T-cell (primary cell): ENCODE data around the gene SAMD11. TPM values are rescaled to one million over a fixed set of nuclear protein-coding genes. Genes with fewer than 3 reads are reported as not detected.
"Not testable (repeated sequence)": the region's sequence is repeated elsewhere in the genome, so short reads cannot be mapped to it uniquely, and the experiment has no call there.

Experiments
- ATAC-seq, 4 experiments: fragments of 200-7000 bp in 3 of 4; fragments of 150-1000 bp in 1 of 4; cut with Tn5 transposase; replicated peaks in 1 of 4; 1 replicate in 3 of 4; 2 replicates in 1 of 4; pipeline ENCODE4 v1.10.0; 2021; ENCODE audit warnings: moderate library complexity in 3 of 4, mild to moderate bottlenecking in 2 of 4, moderate number of reproducible peaks in 1 of 4
- CTCF ChIA-PET, 2 donors: fragments of 300-600 bp; sonication (Branson Sonifier 250); formaldehyde crosslinking; loops; one replicate each; lab custom pipeline; 2022; ENCODE audit warnings: antibody characterized with exemption in 2 of 2; lab: Charles Lee
- POLR2A ChIA-PET, 2 donors: fragments of 300-600 bp; sonication (Branson Sonifier 250); formaldehyde crosslinking; loops; one replicate each; lab custom pipeline; 2022; ENCODE audit warnings: antibody characterized with exemption in 2 of 2; lab: Charles Lee
- DNase-seq, 35 experiments: peaks; one replicate each; pipeline versions ENCODE4 v3.0.0 to v3.0.0-alpha.2; 2013 to 2023
- H3K27ac ChIP-seq: one replicate; pipeline ENCODE4 v1.5.1; 2013; ENCODE audit warnings: low read length
- H3K27me3 ChIP-seq, 2 experiments: replicated peaks in 1 of 2; 1 replicate in 1 of 2; 2 replicates in 1 of 2; pipeline versions ENCODE4 v1.6.1 to v1.7.0; 2013; ENCODE audit warnings: low read length in 1 of 2, mixed read lengths in 1 of 2; ENCODE audit not compliant: control insufficient read depth in 2 of 2, insufficient read depth in 2 of 2; ENCODE audit errors: extremely low read depth in 1 of 2
- H3K36me3 ChIP-seq, 2 donors: 1 replicate in 1 of 2; 2 replicates in 1 of 2; pipeline versions ENCODE4 v1.6.1 to v1.7.0; 2013; ENCODE audit warnings: low read length in 1 of 2; ENCODE audit not compliant: control insufficient read depth in 2 of 2, insufficient read depth in 1 of 2; ENCODE audit errors: extremely low read depth in 1 of 2
- H3K4me1 ChIP-seq, 2 experiments: 1 replicate in 1 of 2; 2 replicates in 1 of 2; pipeline versions ENCODE4 v1.6.1 to v1.7.0; 2013; ENCODE audit warnings: low read length in 2 of 2, mixed read lengths in 1 of 2; ENCODE audit not compliant: insufficient read depth in 2 of 2, control insufficient read depth in 1 of 2; ENCODE audit errors: extremely low read depth in 1 of 2
- H3K4me3 ChIP-seq, 2 donors: 1 replicate in 1 of 2; 2 replicates in 1 of 2; pipeline versions ENCODE4 v1.5.1 to v1.7.0; 2013; ENCODE audit warnings: mild to moderate bottlenecking in 2 of 2, low read length in 1 of 2, moderate library complexity in 1 of 2; ENCODE audit not compliant: control insufficient read depth in 1 of 2; ENCODE audit errors: extremely low read depth in 1 of 2
- H3K9me3 ChIP-seq: 2 replicates; pipeline ENCODE4 v1.7.0; 2013
- H3K27ac Mint-ChIP-seq, 2 donors: one replicate each; pipeline ENCODE4 v1.8.0; 2020 to 2021; ENCODE audit warnings: mild to moderate bottlenecking in 2 of 2, mixed read lengths in 2 of 2
- H3K27me3 Mint-ChIP-seq, 2 donors: one replicate each; pipeline ENCODE4 v1.8.0; 2021 to 2022; ENCODE audit warnings: mixed read lengths in 2 of 2
- H3K36me3 Mint-ChIP-seq: one replicate; pipeline ENCODE4 v1.8.0; 2021; ENCODE audit warnings: mixed read lengths
- H3K4me1 Mint-ChIP-seq, 3 donors: one replicate each; pipeline ENCODE4 v1.8.0; 2020 to 2022; ENCODE audit warnings: mixed read lengths in 3 of 3, mild to moderate bottlenecking in 1 of 3
- H3K4me3 Mint-ChIP-seq, 3 donors: one replicate each; pipeline ENCODE4 v1.8.0; 2020 to 2022; ENCODE audit warnings: mild to moderate bottlenecking in 3 of 3, mixed read lengths in 3 of 3, moderate library complexity in 3 of 3
- H3K9me3 Mint-ChIP-seq, 3 donors: one replicate each; pipeline ENCODE4 v1.8.0; 2020 to 2022; ENCODE audit warnings: mixed read lengths in 3 of 3
- WGBS: methylation state at CpG from one replicate; pipeline ENCODE4 v1.1.5; 2013; ENCODE audit warnings: missing lambda C conversion rate; ENCODE audit not compliant: insufficient coverage; 5-methylcytosine and 5-hydroxymethylcytosine counted together
- total RNA-seq, 35 experiments: library from RNA in 6 of 35; stranded (reverse) in 6 of 35; fragments of 120-200 nt in 1 of 35; gene quantifications; one replicate each; pipeline versions ENCODE4 v1.2.1 to v1.2.4 and lab custom pipeline; 2013 to 2026

SAMD11 gene
- total RNA-seq, 5 donors from 2014 or later (not counting 1 experiment from before 2014, with no cell fraction given) = 0.32 to 0.70 (median 0.53) TPM; not detected in 2

DNA sequence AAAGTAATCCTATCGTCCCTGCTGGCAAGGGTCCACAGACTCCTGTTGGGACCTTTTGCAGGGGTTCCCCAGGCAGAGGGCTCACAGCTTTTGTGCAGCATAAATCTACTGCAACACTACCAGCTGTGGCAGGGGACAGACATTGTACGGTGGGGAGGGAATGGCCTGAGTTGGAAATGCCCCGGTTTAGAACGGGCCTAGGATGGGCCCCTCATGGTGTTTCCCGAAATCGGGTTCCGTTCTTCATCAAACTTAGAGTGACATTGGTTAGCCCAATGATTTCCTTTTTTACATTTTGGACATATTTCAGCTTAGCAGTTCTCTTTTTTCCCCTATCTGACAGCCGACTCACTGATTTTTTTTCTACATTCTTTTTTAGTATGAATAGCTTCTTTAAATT, 26.5 kb upstream of the SAMD11 start:
- H3K4me1 Mint-ChIP-seq = peaks cover 9 to 12% (median 12%) of the 10 kb centered on the region in 3 donors
- ATAC-seq (no peak), DNase-seq (peak in 1 of 35 experiments; percentile 4)
- 40% methylated on average over 1 of the region's 8 CpGs for WGBS
- no peaks in the 10 kb centered on the region for H3K36me3 Mint-ChIP-seq
- Histone ChIP-seq H3K36me3 (no peaks in the 10 kb centered on the region), H3K27ac (no peak overlapping the region), H3K27me3 (peaks cover 0 to 45% of the 10 kb centered on the region in 2 experiments), H3K4me3 (no peak overlapping the region), H3K4me1 (peaks cover 0 to 7% of the 10 kb centered on the region in 2 experiments), H3K9me3 (no peaks in the 10 kb centered on the region)
- peaks cover 4 to 16% (median 4%) of the 10 kb centered on the region in 3 donors for H3K9me3 Mint-ChIP-seq
- ChIA-PET CTCF (interaction anchor here in 1 of 2 donors (0.7 kb wide), 1 partner anchor 79 kb away, joined by 4 read pairs; no protein-coding TSS in a partner anchor), POLR2A (no interaction called here)
- H3K27me3 Mint-ChIP-seq = peaks cover 30 to 44% of the 10 kb centered on the region in 2 donors
- H3K27ac Mint-ChIP-seq = no peak overlapping the region
- H3K4me3 Mint-ChIP-seq = no peak overlapping the region

DNA sequence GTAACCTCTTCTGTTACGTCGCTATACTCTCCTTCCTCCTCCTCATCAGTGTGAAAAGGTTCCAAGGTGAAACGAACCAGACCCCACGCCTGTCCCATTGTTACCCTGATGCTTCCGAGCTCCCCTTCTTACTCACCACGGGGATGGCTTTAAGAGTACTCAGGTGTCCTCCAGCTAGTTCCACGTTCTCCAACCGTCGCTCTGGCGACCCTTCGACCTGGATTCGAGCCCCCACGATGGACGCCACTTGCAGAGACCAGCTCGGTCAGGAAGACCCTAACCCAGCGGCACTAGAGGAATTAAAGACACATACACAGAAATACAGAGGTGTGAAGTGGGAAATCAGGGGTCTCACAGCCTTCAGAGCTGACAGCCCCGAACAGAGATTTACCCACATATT, 25.8 kb upstream of the SAMD11 start:
- peaks cover 30 to 43% of the 10 kb centered on the region in 2 donors for H3K27me3 Mint-ChIP-seq
- H3K4me3 Mint-ChIP-seq = peak overlapping the region in 1 of 3 donors; percentile 61
- H3K27me3 ChIP-seq = peaks cover 0 to 51% of the 10 kb centered on the region in 2 experiments
- DNase-seq = peak in 1 of 35 experiments; percentile 5
- peaks cover 4 to 16% (median 4%) of the 10 kb centered on the region in 3 donors for H3K9me3 Mint-ChIP-seq
- POLR2A ChIA-PET, H3K36me3 Mint-ChIP-seq, H3K4me1 ChIP-seq, H3K27ac ChIP-seq, ATAC-seq, H3K9me3 ChIP-seq, H3K36me3 ChIP-seq: not testable (repeated sequence)
- peak overlapping the region in 1 of 2 donors; percentile 13 for H3K27ac Mint-ChIP-seq
- CTCF ChIA-PET = interaction anchor here in 1 of 2 donors (0.7 kb wide), 1 partner anchor 78 kb away, joined by 4 read pairs; no protein-coding TSS in a partner anchor
- 49% methylated on average over 7 of the region's 17 CpGs for WGBS
- H3K4me3 ChIP-seq = peak overlapping the region in 1 of 2 donors; percentile 27
- H3K4me1 Mint-ChIP-seq = peaks cover 9 to 12% (median 12%) of the 10 kb centered on the region in 3 donors

DNA sequence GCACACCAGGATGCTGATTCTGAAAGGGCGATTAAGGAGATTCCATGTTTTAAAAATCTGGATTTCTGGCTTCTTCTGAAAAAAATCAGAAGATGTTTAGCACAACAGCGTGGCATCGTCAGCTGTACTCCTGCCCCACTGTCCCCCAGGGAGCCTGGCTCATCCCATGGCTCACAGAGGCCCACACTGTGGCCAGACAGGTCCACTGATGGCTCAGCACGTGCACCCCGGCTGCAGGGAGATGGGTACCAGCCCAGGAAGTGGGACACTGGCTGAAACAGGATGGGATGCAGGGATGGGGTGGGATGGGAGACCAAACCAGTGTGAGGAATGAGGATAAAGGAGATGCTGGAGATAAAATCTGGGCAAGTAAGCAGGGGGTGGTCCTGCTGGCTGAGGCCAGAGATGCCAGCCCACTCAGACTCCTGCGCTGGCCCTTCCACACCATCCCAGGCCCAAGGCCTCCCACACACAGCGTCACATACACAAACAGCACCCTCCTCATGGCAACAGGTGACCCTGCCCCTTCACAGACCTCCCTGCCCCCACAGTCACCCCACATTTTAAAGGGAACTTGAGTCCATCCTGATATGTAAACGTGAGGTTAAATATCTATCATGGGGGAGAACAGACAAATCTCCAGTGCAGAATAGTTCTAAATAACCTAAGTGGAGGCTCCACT, 23.9 kb upstream of the SAMD11 start:
- no peak overlapping the region for H3K27ac ChIP-seq
- H3K27me3 Mint-ChIP-seq = peaks cover 30 to 40% of the 10 kb centered on the region in 2 donors
- H3K36me3 ChIP-seq = no peaks in the 10 kb centered on the region
- ChIA-PET CTCF (no interaction called here), POLR2A (no interaction called here)
- ATAC-seq (no peak), DNase-seq (no peak)
- H3K4me3 Mint-ChIP-seq = no peak overlapping the region
- no peaks in the 10 kb centered on the region for H3K9me3 ChIP-seq
- 88% methylated on average over 3 of the region's 8 CpGs for WGBS
- H3K27ac Mint-ChIP-seq = no peak overlapping the region
- no peaks in the 10 kb centered on the region for H3K36me3 Mint-ChIP-seq
- H3K4me3 ChIP-seq = no peak overlapping the region
- peaks cover 0 to 15% of the 10 kb centered on the region in 2 experiments for H3K4me1 ChIP-seq
- H3K27me3 ChIP-seq = peaks cover 0 to 56% of the 10 kb centered on the region in 2 experiments
- peaks cover 9 to 12% (median 12%) of the 10 kb centered on the region in 3 donors for H3K4me1 Mint-ChIP-seq
- peaks cover 4 to 16% (median 4%) of the 10 kb centered on the region in 3 donors for H3K9me3 Mint-ChIP-seq

DNA sequence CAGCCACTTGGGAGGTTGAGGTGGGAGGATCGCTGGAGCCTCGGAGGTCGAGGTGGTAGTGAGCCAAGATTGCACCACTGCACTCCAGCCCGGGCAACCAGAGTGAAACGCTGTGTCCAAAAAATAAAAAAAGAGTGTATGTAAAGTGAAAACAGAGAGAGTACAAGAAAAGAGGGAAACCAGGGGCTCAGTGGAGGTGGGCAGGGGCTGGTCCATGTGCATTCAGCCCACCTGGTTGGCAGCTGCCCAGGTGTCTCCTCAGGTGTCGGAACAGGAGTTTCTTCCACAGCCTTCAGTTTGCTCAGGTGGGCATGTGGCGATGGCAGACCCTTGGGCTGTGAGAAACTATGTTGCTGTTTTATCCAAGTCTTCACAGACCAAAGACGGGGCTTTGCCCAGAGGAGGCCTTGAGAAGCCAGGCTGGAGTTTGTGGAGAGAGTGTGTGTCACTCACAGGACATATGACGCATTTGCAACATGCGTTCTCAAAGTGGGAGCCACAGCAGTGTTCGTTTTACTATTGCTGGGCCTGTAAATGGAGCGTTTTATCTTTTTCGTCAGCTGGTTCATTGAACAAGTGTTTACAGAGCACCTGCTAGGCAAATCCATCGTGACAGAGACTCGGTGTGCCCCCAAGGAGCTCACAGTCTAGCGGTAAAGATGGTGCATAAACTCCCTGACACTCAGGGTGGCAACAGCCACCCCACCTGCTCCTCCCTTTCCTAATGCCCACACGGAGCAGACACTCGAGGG, 22.4 kb upstream of the SAMD11 start:
- peaks cover 0 to 67% of the 10 kb centered on the region in 2 experiments for H3K27me3 ChIP-seq

DNA sequence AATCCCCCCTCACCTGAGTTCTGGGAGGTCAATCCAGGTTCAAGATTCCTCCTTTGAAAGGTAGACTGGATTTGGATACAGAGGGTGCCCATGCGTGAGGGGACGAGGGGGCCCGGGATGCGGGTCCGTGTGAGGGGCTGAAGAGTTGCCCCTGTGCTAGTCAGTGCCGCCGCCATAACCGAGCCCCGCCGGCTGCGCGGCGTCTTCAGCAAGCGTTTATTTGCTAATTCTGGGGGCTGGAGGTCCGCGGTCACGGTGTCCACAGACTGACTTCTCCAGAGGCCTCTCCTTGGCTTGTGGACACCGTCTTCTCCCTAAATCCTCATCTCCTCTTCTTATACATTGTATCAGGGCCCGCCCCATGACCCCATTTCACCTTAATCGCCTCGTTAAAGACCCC, 20.9 kb upstream of the SAMD11 start:
- Histone ChIP-seq H3K36me3 (no peaks in the 10 kb centered on the region), H3K27me3 (peaks cover 0 to 75% of the 10 kb centered on the region in 2 experiments), H3K27ac (no peak overlapping the region), H3K4me1 (peaks cover 0 to 24% of the 10 kb centered on the region in 2 experiments), H3K4me3 (no peak overlapping the region), H3K9me3 (no peaks in the 10 kb centered on the region)
- POLR2A ChIA-PET = no interaction called here
- DNase-seq = no peak
- peaks cover 26 to 43% of the 10 kb centered on the region in 2 donors for H3K27me3 Mint-ChIP-seq
- H3K4me1 Mint-ChIP-seq = peaks cover 14 to 23% (median 17%) of the 10 kb centered on the region in 3 donors
- no peaks in the 10 kb centered on the region for H3K36me3 Mint-ChIP-seq
- CTCF ChIA-PET = interaction anchor here in 1 of 2 donors (1.2 kb wide), 1 partner anchor 33 kb away, joined by 3 read pairs; no protein-coding TSS in a partner anchor
- H3K27ac Mint-ChIP-seq = no peak overlapping the region
- ATAC-seq = no peak
- WGBS = 98% methylated on average over 21 of the region's 21 CpGs
- peaks cover 4 to 8% (median 4%) of the 10 kb centered on the region in 3 donors for H3K9me3 Mint-ChIP-seq
- peak overlapping the region in 2 of 3 donors; percentile 31 to 55 for H3K4me3 Mint-ChIP-seq

More for the DNA sequence above, 22.4 kb upstream of the SAMD11 start:
- Mint-ChIP-seq H3K9me3 (peaks cover 4 to 16% (median 4%) of the 10 kb centered on the region in 3 donors), H3K4me3 (no peak overlapping the region), H3K27me3 (peaks cover 29 to 44% of the 10 kb centered on the region in 2 donors), H3K4me1 (peaks cover 14 to 19% (median 19%) of the 10 kb centered on the region in 3 donors), H3K36me3 (no peaks in the 10 kb centered on the region), H3K27ac (no peak overlapping the region)
- Histone ChIP-seq H3K9me3 (no peaks in the 10 kb centered on the region), H3K27ac (no peak overlapping the region), H3K4me3 (no peak overlapping the region), H3K4me1 (peaks cover 0 to 24% of the 10 kb centered on the region in 2 experiments), H3K36me3 (no peaks in the 10 kb centered on the region)
- ChIA-PET CTCF (no interaction called here), POLR2A (no interaction called here)
- DNase-seq (no peak), ATAC-seq (no peak)
- WGBS = 89% methylated on average over 13 of the region's 18 CpGs

DNA sequence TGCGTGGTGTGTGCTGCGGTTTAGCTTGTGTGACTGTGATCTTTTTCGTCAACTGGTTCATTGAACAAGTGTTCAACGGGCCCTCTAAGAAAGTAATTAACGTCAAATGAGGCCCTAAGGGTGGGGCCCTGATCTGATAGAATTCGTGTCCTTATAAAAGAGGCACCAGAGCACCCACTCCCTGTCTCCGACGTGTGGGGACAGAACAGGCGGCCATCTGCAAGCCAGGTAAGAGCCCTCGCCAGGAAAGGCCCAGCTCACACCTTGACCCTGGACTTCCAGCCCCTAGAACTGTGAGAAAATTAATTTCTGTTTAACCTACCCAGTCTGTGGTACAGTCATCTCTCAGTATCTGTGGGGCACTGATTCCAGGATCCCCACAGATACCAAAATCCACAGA, 20.4 kb upstream of the SAMD11 start:
- ChIA-PET POLR2A (no interaction called here), CTCF (interaction anchor here in 1 of 2 donors (1.2 kb wide), 1 partner anchor 34 kb away, joined by 3 read pairs; no protein-coding TSS in a partner anchor)
- H3K4me1 Mint-ChIP-seq = peaks cover 10 to 18% (median 12%) of the 10 kb centered on the region in 3 donors
- H3K27ac ChIP-seq = no peak overlapping the region
- peaks cover 26 to 43% of the 10 kb centered on the region in 2 donors for H3K27me3 Mint-ChIP-seq
- H3K4me3 Mint-ChIP-seq = peak overlapping the region; percentile 31 to 55 (median 54)
- H3K9me3 Mint-ChIP-seq = peaks cover 0 to 4% (median 1%) of the 10 kb centered on the region in 3 donors
- peaks cover 0 to 23% of the 10 kb centered on the region in 2 experiments for H3K4me1 ChIP-seq
- no peak overlapping the region for H3K27ac Mint-ChIP-seq
- WGBS = 90% methylated on average over 6 of the region's 10 CpGs
- no peaks in the 10 kb centered on the region for H3K9me3 ChIP-seq
- H3K27me3 ChIP-seq = peaks cover 0 to 74% of the 10 kb centered on the region in 2 experiments
- no peaks in the 10 kb centered on the region for H3K36me3 ChIP-seq
- no peak overlapping the region for H3K4me3 ChIP-seq
- no peak for DNase-seq
- H3K36me3 Mint-ChIP-seq = no peaks in the 10 kb centered on the region
- ATAC-seq = no peak
